GM19328 (cell line): ENCODE measurements around the gene LRRC73.
"Not testable (repeated sequence)": the region's sequence is repeated elsewhere in the genome, so short reads cannot be mapped to it uniquely, and the experiment has no call there.

ENCODE experiments used
- ATAC-seq: cut with Tn5 transposase; IDR thresholded peaks from one replicate; pipeline ENCODE4 v1.9.1; 2021; ENCODE audit warnings: mild to moderate bottlenecking, moderate library complexity; ENCODE audit not compliant: unreplicated experiment

Gene LRRC73

GRCh38 chr6:43509984-43510826 lies at the start of gene LRRC73:
Gene LRRC73, minus strand, starts transcription at chr6:43510346. Its CDS starts 561 bp downstream, at chr6:43509785.
- peak; percentile 64 for ATAC-seq

- no peak for ATAC-seq
These were observed 49.2 kb upstream of the LRRC73 start for GRCh38 chr6:43559328-43559727.

- not testable (repeated sequence) for ATAC-seq
These were observed 47.5 kb upstream of the LRRC73 start for GRCh38 chr6:43557620-43558019.

- ATAC-seq = no peak
These were observed 37.1 kb upstream of the LRRC73 start for GRCh38 chr6:43547222-43547621.

- no peak for ATAC-seq
These were observed 34.3 kb upstream of the LRRC73 start for GRCh38 chr6:43544461-43544860.

- ATAC-seq = no peak
These were observed 31.8 kb upstream of the LRRC73 start for GRCh38 chr6:43541774-43542471.

- no peak for ATAC-seq
These were observed 30.4 kb upstream of the LRRC73 start for GRCh38 chr6:43540507-43540906.

- ATAC-seq = not testable (repeated sequence)
These were observed 29.3 kb upstream of the LRRC73 start for GRCh38 chr6:43539409-43539808.

GRCh38 chr6:43538986-43539385 lies 28.8 kb upstream of the LRRC73 start:
- ATAC-seq = not testable (repeated sequence)

- no peak for ATAC-seq
These were observed 22.1 kb upstream of the LRRC73 start for GRCh38 chr6:43532201-43532600.

GRCh38 chr6:43524483-43524961 lies 14.4 kb upstream of the LRRC73 start:
- no peak for ATAC-seq

- ATAC-seq = no peak
These were observed 13.1 kb upstream of the LRRC73 start for GRCh38 chr6:43523284-43523683.

GRCh38 chr6:43522547-43523261 lies 12.6 kb upstream of the LRRC73 start:
- ATAC-seq = no peak

GRCh38 chr6:43521836-43522235 lies 11.7 kb upstream of the LRRC73 start:
- no peak for ATAC-seq

GRCh38 chr6:43520097-43520496 lies 10.0 kb upstream of the LRRC73 start:
- ATAC-seq = no peak

GRCh38 chr6:43517505-43518357 lies 7.6 kb upstream of the LRRC73 start:
- no peak for ATAC-seq

GRCh38 chr6:43516697-43517504 lies 6.8 kb upstream of the LRRC73 start, which contains the start of the genes POLR1C and YIPF3:
Gene POLR1C, plus strand, starts transcription at chr6:43517089. Its CDS starts 21 bp downstream, at chr6:43517110.
Gene YIPF3, minus strand, starts transcription at chr6:43516926. Its CDS starts 119 bp downstream, at chr6:43516807.
- ATAC-seq = peak; percentile 78

GRCh38 chr6:43516367-43516696 lies 6.2 kb upstream of the LRRC73 start:
- no peak for ATAC-seq

- no peak for ATAC-seq
These were observed 5.7 kb upstream of the LRRC73 start for GRCh38 chr6:43515808-43516207.
